ENCODE data around the gene NELL2.
A peak's percentile ranks its signal among the peaks of the same experiment; 100 is the strongest.
"Not testable (repeated sequence)": the region's sequence is repeated elsewhere in the genome, so short reads cannot be mapped to it uniquely, and the experiment has no call there.

NELL2 gene

DNA sequence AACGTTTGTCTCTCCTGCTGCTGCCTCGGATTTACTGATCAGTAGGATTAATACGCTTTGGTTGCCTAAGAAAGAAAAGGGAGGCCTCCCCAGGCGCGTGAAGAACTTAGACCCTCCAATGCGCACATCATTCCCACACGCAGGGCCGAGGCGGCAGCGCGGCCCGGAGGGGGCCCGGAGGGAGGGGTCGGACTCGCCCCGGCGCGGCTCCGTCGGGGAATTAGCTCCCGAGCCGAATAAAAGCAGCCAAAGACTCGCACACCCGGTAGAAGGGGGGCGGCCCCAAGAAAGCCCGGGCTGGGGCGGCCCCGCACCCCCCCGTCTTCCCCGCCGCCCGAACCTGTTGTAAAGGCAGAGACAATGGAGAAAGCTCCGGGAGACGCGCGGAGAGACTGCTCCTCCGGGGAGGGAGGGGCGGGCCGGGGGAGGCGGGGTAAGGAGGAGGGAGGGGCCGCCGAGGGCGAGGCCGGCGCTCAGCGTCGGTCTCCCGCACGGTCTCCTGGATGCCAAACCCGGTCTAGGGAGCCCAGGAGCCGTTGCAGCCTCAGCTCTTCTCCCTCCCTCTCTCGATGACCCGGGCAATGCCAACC is at the start of gene NELL2:
TSS of gene NELL2 (minus strand) at position 362 of the 590 bp plus-strand sequence. CDS start 446 bp downstream, outside the sequence.
- DNase-seq: peak; percentile 20 to 94 (median 66)
- intact Hi-C loops (cut with DNase I): loop anchor here (5.0 kb wide), 1 partner anchor 859 kb away; no protein-coding TSS in a partner anchor

DNA sequence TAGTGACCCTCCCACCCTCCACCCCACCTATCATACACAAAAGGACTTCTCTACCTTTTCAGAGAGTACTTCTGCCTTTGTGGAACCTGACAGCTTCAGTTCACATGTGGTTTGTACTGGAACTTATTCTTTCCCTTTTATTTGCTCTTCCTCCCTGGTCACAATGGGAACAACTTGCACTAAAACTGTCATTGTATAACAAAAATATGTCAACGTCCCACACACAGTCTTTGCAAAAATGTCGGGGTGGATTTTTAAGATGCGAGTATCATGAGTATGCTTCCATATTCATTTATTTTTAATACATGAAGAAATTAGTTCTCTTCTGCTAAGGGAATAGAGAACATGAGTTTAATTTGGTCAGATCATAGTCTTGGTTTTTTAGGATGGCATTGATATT is 45.6 kb upstream of the NELL2 start:
- intact Hi-C loops (cut with DNase I): no loop called here
- no peak for DNase-seq

DNA sequence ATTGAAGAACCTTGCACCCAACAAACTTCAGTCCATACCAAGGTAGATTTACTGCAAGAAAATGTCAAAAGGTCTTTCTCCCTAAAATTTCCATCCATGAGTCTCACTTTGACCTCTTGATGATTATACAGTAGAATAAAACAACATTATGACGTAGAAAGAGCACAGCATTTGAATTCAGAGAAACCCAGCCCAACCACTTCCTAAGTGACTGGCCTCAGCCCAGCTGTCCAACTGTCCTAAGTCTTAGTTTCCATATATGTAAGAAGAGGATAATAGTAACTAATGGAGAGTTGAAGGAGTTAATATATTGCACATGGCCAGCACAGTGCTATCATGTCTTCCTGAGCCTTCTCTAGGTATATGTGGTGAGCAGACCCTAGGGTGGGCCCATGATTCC is 41.0 kb upstream of the NELL2 start:
- intact Hi-C loops (cut with DNase I): no loop called here
- DNase-seq: no peak

DNA sequence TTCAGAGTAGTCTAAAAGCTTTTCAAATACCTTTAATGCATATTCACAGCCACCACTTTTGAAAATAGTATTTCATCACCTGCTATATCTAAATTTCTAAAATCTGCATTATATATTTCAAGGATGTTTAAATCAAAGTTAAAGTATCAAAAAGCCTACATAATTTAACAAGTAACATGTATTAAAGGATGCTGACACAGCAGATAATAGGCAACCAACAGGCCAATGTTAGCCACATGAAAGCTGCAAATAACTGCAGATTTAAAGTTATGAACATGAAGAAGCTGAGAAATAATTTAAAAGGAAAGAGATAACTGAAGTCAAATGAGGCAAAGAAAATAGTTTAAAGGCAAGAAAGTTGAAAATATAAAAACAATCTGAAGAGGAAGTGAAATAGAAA is 39.8 kb upstream of the NELL2 start:
- DNase-seq: no peak
- intact Hi-C loops (cut with DNase I): no loop called here

DNA sequence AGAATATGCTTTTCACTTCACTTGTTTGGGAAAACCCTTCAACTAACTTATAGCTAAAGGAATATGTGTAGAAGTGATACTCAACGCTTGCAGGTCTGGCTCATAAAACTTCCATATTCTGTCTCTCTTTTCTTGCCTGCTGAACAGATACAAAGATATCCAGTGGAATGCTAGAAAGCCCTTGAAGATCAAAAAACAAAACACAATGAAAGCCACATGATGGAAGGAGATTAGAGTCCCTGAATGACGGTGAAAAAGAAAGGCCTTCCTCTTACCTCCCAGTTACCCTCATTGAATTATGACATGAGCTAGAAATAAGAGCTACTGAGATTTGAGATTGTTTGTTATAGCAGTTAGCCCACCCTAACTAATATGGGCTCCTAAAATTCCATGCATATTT is 28.2 kb upstream of the NELL2 start:
- intact Hi-C loops (cut with DNase I): no loop called here
- DNase-seq: no peak

DNA sequence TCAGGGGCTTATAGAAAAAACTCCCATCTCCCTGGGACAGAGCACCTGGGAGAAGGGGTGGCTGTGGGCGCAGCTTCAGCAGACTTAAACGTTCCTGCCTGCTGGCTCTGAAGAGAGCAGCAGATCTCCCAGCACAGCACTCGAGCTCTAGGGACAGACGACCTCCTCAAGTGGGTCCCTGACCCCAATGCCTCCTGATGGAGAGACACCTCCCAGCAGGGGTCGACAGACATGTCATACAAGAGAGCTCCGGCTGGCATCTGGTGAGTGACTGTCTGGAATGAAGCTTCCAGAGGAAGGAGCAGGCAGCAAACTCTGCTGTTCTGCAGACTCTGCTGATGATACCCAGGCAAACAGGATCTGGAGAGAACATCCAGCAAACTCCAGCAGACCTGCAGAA is 22.0 kb upstream of the NELL2 start:
- DNase-seq: peak in 1 of 10 donors; percentile 30
- intact Hi-C loops (cut with DNase I): not testable (repeated sequence)

DNA sequence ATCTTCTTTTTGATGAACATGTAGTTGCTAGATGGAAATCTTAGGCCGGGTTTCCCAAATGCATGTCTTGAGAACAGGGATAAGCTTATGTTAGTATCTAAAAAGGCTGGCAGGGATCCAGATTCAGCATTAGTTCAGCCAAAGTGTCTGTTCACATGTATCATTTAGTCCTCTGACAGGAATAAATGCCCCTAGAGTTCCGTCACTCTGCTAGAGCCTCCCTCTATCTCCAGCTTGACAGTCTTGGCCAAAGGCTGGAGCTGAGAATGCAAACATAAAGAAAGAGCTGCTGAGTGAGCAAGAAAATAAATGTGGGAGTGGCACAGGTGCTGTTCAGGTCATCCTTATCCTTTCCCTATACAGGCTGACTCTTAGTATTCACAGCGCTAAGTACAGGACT is 13.8 kb upstream of the NELL2 start:
- intact Hi-C loops (cut with DNase I): no loop called here
- no peak for DNase-seq

DNA sequence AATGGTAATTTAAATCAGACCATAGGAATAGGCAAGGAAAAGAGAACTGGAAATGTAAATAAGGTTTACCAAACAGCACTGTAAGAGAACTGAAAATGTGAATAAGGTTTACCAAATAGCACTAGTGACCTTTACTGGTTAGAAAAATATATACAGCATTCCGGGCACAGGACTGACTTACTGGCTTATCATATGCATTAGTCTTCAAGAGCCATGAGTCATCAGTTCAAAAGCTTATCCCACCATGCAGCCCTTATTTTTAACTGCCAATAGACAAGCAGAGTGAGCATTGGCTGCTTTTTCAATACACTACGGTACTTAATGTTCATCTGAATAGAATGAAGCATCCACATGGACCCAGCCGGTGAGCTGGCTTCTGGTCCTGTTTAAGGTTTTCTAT is 13.0 kb upstream of the NELL2 start:
- intact Hi-C loops (cut with DNase I): no loop called here
- no peak for DNase-seq

DNA sequence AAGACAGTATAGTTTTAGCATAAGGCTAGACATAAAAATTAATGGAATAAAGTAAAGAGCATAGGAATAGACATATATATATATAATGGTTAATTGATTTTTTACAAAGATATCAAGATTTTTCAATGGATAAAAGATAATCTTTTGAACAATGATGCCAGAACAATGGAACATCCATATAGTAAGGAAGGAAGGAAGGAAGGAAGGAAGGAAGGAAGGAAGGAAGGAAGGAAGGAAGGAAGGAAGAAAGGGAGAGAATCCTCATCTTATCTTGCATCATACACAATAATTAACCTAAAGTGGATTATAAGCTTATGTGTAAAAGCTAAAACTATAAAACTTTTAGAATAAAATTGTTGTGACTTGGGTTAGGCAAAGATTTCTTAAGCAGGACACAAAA is 9.8 kb upstream of the NELL2 start:
- DNase-seq: no peak
- intact Hi-C loops (cut with DNase I): no loop called here

DNA sequence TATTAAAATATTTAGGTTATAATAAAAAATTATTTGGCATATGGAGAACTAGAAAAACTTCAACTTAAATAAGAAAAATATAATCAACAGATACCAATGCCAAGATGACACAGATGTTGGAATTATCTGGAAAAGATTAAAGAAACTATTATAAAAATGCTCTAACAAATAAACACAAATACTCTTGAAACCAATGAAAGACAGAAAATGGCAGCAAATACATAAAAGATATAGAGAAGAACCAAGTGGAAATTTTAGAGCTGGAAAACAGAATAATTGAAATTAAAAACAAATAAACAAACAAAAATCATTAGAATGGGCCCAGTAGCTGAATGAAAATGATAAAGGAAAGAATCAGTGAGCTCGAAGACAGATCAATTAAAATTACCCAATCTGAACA is 5.1 kb upstream of the NELL2 start:
- no peak for DNase-seq
- intact Hi-C loops (cut with DNase I): no loop called here

DNA sequence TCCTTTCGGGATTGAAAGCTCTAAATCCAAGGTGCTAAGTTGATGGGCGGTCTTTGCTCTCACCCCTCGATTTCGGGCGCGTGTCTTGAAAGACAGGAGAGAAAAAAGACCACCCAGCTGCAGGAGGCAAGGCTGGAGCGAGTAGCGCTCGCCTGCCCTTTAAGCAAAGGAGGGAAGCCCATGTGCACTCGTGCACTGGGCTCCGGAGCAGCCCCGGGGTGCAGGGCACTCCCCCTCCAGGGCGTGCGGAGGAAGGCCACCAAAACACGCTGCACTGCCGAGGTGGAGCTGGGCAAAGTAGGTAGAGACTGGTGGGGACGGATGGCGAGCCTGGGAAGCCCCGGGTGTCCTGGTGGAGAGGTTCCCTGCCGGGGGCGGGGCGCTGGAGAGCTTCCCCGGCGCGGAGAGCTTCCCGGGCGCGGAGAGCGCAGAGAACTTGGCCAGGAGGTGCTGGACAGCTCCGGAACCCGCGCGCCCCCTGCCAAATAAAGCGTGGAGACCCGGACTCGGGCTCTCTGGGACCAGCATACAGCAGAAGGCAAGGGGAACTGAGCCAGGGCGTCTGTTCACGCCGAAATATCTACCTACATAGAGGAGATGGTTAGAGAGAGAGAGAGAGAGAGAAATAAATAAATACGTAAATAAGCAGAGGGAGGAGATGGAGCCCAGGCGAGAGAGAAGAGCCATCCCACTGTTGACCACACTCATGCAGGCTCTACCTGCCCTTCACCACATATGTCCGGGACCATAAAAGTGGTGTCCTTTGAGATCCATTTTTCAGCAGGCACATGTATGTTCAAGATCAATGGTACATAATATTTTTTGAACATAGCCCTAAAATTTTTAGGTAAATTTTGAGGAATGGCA is 662 bp upstream of the NELL2 start:
- DNase-seq: peak in 9 of 10 donors; percentile 33 to 93 (median 50)
- intact Hi-C loops (cut with DNase I): loop anchor here (5.0 kb wide), 1 partner anchor 859 kb away; no protein-coding TSS in a partner anchor

DNA sequence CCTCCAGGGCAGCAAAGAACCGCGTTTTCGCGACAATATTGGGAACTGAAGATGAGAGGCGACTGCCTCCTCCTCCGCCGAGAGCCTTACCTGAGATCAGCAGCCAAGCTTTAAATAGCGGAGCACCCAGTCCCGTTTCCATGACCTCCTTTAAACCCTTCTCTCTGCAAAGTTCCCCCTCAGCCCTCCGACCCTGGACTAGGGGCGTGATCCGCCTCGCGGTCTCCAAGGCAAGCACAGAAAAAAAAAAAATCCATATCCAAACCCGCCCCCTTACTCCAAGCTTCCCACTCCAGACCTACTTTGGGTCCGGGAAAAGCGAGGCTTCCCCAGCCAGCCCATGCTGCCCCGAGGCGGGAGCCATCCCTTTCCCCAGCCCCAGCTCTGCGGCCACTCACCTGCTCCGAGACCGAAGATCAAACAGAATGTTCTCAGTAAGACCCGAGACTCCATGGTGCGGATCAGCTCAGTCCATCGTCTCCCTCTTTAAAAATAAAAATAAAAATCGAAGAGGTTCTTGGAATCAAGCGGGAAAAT is 630 bp downstream of the NELL2 start:
- peak in 8 of 10 donors; percentile 11 to 80 (median 28) for DNase-seq
- intact Hi-C loops (cut with DNase I): loop anchor here (5.0 kb wide), 1 partner anchor 858 kb away; no protein-coding TSS in a partner anchor

DNA sequence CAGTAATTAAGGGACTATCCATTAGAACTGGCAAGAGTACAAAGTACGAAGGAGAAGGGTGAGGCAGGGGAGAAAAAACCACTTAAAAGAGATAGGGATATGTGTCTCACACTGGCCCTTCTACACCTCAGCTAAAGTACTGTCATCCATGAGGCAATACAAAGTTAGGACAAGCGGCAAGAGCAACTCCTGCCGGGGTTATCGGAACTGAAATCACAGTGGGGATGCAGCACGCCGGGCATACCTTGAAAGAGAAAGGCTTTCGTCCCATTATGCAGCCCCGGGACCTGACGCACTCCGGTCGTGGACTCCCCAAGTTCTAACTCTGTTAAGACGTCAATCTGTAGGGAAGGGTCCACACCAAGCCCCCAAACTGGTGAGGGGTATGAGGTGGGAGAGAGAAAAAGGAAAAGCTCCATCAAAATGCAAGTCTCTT is 1.1 kb downstream of the NELL2 start:
- peak in 4 of 10 donors; percentile 9 to 68 (median 40) for DNase-seq
- intact Hi-C loops (cut with DNase I): loop anchor here (5.0 kb wide), 1 partner anchor 858 kb away; no protein-coding TSS in a partner anchor

DNA sequence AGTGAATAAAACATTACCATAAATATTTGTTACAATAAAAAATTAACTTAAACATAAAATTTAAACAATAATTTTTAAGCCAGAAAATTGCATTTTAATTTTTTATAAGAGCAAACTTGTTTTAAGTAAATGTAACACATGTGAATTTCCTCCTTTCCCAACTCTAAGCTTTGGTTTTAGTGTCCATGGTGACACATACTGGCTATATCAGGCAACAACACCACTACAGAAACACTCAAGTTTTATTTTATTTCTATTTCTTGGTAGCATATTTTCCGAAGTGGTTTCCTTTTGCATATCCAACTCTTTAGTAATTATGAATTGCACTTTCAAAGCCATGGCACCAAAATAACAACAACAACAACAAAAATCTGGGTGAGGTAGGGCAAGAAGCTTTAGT is 2.2 kb downstream of the NELL2 start:
- DNase-seq: no peak
- intact Hi-C loops (cut with DNase I): no loop called here

DNA sequence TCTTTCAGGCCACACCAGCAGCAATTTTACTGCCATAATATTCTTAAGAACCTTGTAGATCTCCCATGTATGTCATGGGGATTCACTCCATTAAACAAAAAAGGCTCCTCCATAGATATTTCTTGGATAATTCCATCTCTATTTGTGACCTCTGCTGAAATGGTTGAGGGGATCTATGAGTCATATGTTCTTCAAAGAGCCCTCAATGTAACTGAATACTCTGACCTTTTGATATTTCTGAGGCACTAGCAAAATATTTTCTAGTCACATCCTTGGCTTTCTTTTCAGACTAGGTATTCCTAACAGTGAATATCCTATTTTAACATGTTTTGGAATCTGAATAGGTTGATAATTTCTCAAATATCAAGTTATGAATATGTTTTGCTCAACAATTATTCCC is 6.6 kb downstream of the NELL2 start:
- intact Hi-C loops (cut with DNase I): no loop called here
- DNase-seq: no peak

DNA sequence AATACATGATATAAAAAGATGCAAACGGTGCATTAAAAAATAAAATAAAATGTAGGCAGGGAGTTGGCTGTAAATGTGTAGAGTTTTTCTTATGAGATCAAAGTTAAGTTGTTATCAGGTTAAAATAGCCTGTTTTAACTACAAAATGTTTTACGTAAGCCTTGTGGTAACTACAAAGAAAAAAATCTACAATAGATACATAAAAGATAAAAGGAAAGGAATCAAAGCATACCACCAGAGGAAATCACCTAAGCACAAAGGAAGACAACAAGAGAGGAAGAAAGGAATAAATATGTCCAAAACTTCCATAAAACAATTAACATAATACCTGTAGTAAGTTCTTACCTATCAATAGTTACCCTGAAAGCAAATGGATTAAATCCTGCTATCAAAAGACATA is 12.2 kb downstream of the NELL2 start:
- no peak for DNase-seq
- intact Hi-C loops (cut with DNase I): no loop called here

DNA sequence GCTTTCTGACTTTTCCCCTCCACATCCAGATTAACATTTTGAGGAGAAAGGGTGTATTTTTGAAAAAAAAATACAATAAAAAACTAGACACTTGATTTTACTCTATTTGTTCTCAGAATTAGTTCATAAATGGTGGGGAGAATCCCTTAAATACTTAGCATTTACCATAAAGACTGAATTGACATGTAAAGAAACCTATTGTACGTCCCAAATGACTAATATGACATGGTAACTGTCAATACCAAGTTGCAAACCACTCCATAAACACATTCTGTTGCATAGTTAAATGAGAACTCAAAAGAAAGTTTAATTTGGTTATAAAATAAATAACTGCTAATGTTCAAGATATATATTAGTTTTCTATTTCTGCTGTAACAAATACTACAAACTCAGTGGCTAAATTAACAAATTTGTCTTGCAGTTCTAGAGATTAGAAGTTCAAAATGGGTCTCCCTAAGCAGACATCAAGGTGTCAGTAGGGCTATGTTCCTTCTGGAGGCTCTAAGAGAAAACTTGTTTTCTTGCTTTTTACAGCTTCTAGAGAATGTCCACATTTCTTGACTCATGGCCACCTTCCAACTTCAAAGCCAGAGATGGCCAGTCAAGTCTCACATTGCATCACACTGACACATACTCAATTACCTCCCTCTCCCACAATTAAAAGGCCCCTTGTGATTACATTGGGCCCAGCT is 16.0 kb downstream of the NELL2 start:
- DNase-seq: no peak
- intact Hi-C loops (cut with DNase I): no loop called here

DNA sequence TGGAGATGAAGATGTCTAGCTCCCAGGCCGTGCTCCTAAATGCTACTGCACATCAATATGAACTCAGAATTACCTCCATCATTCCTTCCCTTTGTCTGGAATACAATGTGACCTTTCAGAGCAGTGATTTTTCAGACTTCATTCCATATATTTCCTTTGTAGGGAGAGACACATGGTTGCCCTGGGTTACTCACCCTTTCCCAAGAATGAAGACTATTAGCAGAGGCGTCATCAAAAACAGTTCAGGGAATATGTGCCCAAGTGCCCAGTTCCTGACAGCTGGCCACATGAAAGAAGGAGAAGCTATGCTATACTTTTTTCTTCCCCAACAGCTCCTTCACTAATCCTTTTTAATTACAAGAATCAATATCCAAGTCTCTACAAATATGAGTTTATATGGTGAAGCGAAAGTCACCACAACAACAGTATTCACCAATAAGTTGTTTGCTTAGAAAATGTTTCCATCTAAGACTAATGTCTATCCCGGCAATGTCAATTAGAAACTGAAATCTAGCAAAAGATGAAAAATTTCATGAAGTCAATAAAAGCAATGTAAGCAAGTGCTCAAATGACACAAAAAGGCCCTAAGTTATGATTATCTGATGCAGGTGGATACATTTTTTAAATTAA is 17.8 kb downstream of the NELL2 start:
- no peak for DNase-seq
- intact Hi-C loops (cut with DNase I): no loop called here

DNA sequence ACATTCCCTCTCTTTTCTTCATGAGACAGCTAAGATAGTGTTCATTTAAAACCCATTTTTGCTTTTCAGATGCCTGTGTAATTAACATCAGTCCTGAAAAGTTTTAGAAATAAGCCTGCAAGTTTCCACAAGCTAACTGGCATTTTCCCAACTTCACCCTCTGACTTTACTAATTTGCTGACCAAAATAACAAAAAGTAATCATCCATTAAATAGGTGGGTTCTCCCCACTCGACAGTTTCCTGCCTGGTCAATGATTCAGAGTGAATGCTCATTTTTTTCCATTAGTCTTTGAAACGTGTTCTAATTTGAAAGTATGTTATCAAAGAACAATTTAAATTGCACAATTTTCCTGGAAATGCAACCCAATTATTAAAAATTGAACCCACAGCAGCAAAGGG is 23.6 kb downstream of the NELL2 start:
- DNase-seq: no peak
- intact Hi-C loops (cut with DNase I): no loop called here

DNA sequence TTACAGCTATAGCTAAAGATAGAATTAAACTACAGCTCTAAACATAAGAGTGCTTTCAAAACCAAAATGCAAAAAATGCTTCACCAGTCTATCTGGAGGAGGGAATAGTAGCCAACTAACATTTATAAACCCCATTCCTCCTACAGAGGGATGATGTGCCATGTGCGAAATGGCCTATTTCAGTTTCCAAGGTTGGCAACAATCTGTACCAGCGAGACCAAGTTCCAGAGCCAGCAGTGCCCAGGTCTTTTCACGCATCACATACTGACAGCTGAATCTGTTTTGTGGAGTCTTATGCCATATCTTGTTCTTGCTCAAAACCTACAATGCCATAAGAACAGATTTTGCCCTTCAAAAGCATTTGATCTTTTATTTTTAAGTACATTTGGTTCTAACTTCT is 24.5 kb downstream of the NELL2 start:
- intact Hi-C loops (cut with DNase I): no loop called here
- DNase-seq: peak in 5 of 10 donors; percentile 26 to 87 (median 69)
